ENCODE measurements around the gene BACE2.
"Not testable (repeated sequence)": the region's sequence is repeated elsewhere in the genome, so short reads cannot be mapped to it uniquely, and the experiment has no call there.

BACE2 gene

DNA sequence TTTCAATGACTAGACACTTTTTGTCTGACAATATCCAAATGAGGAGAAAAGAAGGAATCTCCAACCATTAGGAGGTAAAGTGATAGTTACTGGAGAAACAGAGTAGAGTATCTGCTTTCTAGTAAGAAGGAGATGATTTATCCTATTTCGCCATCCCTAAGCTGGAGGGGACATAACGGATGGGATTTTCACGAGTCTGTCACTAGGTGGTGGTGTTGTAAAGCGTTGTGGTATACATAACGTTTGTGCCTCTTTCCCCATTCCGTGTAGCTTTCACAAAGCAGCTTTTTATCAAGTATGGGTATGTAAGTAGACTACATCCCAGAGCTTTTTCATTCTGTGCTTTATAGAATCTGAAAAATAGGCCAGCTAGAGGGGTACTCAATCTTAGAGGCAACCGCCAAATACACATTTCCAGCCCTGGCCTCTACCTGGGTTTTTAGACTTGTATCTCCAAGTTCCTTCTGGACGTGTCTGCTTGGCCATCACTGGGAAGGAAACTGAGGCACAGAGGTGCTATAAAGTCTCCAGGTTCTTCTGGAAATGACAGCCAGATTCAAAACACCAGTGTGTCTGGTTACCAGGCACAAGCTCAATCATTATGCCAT, 115.4 kb downstream of the BACE2 start:
- peak; percentile 41 for DNase-seq

DNA sequence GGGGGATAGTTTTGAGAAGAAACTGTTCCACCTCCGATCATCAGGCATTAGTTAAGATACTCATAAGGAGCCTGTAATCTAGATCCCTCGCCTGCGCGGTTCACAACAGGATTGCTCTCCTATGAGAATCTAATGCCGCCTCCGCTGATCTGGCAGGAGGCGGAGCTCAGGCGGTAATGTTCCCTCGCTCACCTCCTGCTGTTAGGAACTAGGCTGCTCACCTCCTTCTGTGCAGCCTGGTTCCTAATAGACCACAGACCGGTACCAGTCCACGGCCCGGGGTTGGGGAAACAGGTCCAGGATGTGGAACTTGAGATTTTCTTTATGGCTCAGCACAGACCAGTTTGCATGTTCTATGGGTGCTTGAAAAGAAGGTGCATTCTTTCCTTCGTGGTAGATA, 121.5 kb downstream of the BACE2 start:
- DNase-seq, result no peak

DNA sequence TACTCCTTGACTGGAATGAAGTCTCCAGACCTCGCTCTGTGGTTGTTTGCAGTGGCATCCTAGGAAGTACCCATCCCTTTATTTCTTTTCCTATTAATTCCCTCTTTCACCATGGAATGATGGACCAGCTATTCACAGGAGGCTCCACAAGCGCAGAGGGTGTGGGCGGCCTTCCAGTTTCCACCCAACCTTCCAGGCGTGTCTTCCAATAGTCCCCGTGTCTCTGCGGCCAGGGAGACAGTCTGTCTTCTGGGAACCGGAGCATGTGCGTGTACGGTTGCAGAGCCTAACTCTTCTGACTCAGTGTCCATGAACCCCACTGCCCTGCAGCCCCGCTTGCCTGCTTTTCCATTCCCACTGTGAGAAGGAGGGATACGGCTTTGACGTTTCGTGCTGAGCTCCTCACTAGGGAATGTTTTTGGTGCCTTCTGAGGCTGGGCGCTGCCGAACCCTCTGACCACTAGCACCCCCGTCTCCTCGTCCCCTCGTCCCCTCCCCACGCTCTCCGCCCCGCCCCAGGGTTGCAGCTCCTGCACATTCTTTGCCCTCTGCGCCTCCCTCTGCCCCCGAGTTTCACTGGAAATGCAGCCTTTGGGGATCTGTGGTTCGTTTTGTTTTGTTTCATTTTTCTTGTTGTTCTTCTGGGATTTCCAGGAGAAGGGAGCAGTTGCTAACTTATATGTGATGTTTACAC, 122.3 kb downstream of the BACE2 start:
- no peak for DNase-seq

DNA sequence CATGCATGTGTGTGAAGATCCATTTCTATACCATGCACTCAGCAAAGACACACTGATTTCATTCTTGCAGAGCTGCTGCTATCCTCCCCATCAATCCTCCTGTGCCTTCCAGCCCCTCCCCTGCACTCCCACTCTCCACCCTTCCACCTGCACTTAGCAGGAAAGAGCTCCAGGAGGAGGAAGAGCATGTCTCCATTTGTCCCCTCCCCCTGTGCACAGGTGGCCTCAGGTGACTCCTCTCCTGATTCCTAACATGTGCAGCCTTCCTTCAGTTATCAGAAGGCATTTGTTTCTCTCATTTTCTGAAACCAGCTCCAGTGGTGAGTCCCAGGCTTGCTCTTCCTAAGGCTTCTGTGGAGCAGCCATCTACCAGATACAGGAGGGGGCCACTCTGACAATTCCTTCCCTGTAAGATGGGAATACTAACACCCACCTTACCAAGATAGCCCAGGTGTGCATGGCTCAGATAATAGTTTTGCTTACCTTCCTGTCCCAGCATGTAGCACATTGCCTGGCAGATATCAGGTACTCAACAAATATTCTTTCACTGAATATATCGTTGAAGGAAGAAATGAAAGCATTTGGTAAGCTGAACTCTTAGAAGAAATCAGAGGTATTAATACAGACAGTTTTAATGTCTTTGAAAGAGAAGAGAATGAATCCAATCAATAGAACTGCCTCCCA, 126.7 kb downstream of the BACE2 start:
- DNase-seq, result no peak

DNA sequence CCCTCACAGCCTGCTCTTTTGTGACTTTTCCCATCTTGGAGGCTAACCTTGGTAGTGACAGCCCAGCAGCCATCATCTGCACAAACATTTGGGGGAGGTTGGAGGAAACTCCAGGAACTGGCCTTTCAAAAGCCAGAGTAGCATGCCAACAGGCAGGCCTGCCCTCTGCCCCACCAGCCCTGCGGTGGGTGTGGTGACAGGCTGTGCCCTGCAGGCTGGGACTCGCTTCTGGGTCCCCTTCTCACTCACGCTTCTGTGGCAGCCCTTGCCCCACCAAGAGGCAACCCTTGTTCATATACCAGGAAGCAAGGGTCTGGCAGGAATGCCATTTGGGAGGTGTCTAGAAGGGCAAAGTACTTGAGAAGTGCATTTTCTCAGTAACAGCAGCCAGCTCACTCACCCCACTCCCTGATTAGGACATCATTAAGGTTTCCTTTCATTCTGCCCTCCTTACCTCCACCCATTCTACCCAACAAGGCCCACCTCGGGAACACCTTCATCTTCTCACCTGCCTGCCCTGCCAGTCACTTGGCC, 127.8 kb downstream of the BACE2 start:
- DNase-seq, result no peak

DNA sequence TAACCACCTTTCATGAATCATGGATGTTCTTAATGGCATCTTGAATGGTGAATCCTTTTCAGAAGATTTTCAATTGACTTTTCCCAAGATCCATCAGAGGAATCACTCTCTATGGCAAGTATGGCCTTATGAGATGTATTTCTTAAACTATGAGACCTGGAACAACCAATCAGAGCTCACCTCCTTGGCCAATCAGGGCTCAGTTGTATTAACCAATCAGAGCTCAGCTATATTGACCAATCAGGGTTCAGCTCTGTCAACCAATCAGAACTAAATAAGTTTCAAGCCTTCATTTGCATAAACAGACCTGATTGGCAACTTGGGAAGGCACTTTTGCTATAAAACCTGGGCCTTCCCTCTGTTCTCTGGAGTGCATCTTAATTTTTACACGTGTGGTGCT, 135.0 kb downstream of the BACE2 start:
- DNase-seq, result no peak

DNA sequence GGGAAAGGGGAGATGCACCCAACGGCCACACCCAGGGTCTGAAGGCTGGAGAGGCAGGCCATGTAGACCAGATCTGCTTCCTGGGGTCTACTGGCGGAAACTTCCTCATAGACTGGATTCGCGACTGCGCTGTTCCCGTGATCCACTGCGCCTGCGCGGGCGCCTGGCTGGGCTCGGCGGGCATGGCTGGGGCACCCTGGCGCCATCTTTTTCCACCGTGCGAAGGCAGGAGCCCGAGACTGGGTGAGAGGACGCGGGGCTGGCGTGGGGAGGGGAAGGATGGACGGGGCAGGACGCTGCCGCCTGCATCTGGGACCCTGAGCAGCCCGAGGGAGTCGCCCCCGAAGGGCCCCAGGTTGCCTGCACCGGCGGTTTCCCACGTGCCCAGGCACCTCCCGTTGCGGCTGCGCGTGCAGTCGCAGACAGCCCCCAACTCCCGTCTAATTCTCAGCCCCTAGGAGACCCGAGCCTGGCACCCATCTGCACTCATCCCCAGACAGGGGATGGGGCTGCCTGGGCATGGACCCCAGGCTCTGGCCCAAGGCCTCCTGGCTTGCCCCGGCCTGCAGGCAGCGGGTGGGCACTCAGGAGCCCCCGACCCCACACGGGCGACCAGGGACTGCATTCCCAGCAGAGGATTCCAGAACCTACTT, 136.2 kb downstream of the BACE2 start:
- no peak for DNase-seq

DNA sequence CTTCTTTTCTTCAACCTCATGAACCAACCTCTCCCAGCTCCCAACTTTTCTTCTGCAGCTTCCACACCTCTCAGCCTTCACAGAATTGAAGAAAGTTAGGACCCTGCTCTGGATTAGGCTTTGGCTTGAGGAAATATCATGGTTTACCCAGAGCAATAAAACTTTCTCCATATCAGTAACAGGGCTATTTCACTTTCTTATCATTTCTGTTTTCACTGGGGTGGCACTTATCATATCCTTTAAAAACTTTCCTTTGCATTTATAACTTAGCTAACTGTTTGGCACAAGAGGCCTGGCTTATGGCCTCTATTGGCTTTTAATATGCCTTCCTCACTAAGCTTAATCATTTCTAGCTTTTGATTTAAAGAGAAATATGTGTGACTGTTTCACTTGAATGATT, 139.3 kb downstream of the BACE2 start:
- DNase-seq, result no peak

DNA sequence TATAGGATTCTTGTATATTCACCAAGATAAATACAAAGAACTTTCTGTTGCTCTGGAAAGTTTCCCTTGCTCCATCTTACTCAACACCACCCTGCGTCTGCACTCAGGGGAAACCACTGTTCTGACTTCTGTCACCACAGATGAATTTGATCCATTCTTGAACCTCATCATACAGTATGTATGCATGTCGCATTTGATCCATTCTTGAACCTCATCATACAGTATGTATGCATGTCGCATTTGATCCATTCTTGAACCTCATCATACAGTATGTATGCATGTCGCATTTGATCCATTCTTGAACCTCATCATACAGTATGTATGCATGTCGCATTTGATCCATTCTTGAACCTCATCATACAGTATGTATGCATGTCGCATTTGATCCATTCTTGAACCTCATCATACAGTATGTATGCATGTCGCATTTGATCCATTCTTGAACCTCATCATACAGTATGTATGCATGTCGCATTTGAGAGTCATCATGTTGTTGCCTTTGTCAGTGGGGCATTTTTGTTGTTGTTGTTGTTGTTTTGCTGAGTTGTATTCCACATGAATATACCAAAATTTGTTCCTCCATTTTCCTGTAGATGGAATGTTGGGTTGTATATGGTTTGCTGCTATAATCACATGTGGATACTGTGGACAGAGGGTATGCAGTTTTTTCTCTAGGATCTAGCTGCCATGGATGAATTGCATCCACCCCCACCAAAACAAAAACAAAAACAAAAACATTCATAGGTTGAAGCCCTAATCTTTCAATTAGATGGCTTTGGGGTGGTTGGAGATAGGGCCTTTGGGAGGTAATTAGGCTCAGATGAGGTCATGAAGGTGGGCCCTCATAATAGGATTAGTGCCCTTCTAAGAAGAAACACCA, 145.6 kb downstream of the BACE2 start:
- not testable (repeated sequence) for DNase-seq

DNA sequence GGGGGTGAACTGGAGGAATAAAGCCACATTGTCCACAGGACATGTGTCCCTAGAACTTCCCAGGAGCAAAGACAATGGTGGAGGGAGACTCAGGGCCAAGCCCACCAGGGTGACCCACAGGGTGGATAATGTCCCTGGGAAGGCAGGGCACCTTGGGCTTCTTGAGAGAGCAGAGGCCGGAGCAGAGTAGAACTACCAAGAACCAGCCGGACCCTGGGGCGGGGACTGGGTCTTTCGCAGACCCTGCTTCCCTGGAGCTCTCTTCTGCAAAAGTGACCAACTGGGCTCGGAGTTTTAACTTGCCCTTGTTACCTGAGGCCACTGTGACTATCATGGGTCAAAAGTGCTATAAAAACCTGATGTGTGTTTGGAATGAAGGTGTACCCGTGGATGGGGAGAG, 147.8 kb downstream of the BACE2 start:
- DNase-seq, result no peak

DNA sequence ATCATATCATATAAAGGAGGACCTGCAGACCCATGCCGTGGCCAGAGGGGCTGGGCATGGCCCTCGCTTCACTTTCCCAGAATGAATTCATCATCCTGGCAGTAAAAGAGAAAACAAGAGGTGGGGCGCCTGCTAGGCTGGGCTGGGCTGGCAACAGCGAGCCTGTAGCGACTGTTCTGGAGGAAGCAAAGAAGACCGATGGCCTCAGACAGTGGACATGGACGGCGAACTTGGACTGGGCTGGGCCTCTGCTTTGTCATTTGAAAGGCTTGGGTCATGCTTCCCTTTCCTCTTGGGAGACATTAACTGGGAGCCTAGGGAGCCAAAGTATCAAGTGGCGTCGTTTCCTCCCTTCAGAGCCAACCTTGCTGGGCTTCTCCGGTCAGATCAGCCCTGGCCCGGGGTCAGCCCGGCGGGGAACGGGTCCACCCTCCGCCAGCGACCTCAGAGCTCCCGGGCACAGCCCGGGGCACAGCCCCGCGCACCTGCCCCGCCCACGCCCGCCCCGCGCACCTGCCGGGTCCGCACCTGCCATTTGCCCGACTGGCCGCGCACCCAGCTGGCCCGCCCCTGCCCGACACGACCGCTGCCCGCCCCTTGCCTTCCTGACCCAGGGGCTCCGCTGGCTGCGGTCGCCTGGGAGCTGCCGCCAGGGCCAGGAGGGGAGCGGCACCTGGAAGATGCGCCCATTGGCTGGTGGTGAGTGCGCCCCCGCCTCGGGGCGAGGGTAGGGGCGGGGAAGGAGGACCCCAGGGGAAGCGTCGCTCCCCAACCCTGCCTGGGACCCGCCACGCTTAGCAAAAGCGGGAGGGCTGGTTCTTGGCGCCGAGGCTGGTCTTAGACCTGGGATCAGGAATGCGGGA, 148.5 kb downstream of the BACE2 start, which contains the start of gene FAM3B:
FAM3B (plus strand) TSS at position 602 of the 863 bp plus-strand sequence; CDS start at position 681, 79 bp downstream.
- DNase-seq, result no peak

DNA sequence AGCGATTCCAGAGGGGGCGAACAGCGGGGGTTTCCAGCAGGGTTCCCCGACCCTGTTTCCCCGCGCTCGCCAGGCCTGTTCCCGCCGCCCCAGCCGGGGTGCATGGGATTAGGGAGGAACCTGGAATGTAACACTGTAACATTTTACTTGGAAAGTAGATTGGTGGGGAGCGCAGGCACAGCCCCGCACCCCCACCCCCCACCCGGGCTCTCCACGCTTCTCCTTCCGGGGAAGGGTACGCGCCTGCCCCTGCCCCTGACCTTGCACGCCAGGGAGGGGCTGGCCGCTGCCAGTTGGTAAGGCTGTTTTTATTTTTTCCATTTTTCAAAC, 149.1 kb downstream of the BACE2 start:
- no peak for DNase-seq

DNA sequence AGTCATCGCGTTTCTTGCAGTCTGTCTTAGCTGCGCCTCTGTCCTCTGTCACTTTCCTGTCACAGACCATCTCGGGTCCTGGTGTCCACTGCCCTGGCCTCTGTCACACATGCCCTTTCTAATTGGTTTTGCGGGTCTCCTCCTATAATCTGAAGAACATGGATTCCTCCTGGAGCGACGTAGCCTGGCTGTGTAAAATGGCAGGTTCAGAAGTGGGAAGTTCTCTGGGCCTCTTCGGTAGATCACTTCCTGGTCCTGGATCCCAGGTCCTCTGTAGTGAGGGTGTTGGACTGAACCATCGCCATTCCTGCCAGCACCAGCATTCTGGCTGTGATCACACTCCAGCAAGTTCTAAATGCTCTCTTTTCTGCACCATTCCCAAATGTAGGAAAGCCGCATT, 149.5 kb downstream of the BACE2 start:
- DNase-seq, result no peak

DNA sequence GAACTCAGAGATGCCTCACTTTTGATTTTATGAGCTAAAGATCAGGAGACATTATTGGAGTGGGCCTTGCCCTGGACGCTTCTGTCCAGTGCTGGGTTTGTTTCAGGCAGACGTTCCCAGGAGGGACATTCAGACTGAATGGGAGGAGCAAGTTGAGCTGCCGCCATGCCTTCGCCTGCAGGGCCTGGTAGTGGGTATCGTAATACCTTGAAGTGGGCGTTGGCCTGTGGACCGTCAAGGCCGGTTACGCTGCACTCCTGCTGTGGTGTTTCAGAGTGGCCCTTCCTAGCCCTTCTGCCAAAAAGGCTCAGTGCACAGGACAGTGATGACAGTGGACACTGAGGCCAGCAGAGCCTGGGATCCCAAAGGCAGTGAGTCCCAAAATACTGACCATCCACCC, 150.3 kb downstream of the BACE2 start:
- DNase-seq, result no peak

DNA sequence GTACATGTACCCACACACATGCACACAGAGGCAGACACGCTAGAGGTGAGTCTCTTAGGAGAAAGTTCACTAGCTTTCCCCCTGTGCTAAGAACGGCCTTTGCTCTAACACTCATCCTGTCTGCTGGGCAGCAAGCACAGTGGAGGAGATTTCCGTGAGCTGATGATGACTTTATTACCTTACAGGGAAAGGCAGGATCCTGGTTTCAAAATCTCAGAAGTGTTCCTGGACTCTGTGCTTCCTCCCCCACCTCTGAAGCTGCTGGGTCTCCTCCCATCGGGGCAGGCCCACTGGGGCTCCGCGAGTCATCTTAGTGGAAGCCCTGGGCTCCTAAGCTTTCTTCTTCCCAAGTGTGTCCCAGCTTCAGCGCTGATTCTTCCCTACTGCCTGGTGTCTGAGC, 151.3 kb downstream of the BACE2 start:
- no peak for DNase-seq

DNA sequence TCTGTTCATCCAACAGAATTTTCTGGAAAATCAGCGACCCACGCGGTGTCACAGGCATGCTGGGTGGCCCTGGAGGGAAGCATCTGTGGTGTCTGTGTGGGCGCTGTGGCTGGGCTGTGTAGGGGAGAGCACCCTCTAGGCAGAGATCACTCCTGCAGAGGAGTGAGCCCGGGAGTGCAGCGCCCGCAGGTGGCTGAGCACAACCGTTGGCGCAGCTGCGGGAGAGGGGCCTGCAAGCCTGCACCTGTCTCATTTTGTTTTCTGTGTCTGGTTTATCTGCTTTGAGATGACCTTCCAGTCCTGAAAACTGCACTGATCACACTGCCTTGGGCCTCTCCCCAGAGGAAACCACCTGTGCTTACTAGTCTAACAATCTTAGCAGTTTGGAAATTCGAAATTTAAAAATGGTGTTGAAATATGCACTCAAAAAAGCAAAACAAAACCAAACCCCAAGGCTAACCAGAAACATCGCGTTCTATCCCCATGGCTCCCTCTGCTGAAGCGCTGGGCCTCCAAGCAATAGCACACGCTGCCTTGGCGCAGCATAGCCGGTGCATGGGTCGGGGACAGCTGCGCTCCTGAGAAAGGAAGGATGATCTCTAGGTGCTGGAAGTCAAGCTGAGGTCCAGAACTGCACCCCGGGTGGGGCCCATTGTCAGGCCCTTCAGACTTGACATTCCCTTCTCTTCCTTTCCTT, 153.4 kb downstream of the BACE2 start:
- no peak for DNase-seq

DNA sequence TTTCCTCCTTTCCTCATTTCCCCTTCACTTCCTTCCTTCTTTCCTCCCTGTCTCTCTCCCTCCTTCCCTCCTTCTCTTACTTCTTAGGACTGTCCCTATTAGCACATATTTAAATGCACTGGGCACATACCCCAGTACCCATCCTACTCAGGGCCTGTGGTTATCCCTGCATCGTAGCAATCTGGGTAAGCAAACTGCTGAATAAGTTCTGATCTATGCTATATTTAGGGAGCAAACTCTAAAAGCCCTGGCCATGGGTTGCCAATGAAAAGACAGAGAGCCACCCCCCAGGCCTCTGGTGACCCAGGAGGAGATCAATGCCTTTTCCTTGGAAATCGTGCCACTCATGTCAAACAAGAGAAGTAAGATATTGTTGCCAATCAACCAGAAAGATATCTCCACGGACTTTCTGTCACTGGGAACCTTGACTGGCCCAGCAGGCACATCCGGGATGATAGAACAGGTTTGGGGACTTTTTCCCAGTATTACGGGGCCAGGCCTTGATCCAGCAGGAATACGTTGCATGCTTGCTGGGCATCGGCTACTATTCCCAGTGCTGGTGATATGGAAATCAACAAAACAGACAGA, 154.0 kb downstream of the BACE2 start:
- DNase-seq, result no peak

DNA sequence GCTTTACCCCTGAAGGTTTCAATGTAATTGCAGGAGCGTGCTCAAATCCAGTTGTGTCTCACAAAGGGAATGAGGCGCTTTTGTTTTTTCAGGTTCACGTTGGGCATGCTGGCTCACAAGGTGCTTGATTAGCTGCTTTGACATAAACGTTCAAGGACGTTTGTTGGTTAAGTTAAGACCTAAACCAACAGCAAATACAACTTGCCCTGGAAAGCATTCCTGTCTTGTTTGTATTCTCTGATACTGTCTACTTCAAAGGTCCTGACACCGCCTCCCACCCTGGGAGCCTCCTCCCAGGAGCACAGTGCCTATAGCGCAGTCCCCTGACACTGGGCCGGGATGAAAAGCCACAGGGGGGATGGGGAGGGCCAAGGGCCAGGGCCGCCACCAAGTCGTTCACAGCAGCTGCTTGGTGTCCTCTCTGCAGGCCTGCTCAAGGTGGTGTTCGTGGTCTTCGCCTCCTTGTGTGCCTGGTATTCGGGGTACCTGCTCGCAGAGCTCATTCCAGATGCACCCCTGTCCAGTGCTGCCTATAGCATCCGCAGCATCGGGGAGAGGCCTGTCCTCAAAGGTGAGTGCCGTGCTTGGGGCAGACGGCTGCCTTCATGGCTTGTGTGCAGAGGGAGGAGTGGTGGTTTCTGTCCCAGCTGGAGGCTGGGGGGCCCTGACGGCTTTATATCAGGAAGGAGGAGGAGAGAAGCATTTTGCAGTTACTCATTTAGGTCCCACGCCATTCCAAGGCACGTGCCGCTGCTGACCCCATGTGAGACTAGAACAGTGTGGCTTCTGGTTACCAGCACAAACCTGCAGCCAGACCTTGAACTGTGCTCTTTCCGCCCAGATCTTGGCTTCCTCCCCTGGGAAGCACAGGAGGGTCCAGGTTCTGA, 154.8 kb downstream of the BACE2 start:
- DNase-seq, result no peak

DNA sequence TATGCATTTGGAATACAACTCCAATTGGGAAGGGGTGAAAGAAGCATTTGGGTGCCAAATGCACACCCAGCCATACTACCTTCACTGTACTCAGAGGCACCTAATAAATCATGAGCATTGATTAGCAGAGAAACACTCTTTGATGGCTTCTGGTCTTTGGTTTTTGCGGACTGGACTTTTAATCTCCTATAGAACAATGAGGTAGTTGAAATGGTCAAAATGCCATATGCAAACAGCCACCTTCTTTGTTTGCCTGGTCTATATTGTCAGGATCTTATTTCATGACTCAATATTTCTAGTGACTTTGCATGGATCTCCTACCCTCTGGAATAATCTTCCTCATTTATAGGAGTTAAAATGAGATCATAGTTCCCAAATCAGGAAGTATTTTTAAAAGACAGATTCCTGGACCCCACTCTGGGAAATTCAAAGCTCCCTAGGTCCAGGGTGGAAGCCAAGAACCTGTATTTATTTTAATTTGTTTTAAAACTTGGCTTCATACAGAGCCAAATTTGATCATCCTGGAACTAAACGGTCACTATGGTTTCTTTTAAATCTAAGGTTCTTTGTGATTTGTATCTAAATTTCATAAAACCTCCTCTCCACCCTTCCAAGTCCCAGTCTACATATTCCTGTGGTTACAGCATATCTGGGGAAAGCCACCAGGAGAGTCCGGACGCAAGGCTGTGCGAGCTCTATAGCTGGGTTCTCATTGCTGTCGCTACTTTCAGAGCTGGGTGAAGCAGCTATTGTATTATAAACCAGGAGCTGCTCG, 157.4 kb downstream of the BACE2 start:
- no peak for DNase-seq
